ENCODE measurements around the gene MYO5A. TPM values are rescaled to one million over a fixed set of nuclear protein-coding genes. Genes with fewer than 3 reads are reported as not detected.

Gene MYO5A
- total RNA-seq, 1 experiment from 2014 or later, result 21.8 TPM

DNA sequence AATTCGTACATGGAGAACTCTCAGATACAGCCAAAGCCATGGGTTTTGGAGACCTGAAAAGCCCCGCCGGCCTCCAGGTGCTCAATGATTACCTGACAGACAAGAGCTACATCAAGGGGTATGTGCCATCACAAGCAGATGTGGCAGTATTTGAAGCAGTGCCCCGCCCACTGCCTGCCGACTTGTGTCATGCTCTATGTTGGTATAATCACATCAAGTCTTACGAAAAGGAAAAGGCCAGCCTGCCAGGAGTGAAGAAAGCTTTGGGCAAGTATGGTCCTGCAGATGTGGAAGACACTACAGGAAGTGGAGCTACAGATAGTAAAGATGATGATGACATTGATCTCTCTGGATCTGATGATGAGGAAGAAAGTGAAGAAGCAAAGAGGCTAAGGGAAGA is 23.5 kb downstream of the MYO5A start:
- no peaks in the 10 kb centered on the region for H3K4me1 ChIP-seq (ENCODE audit: insufficient read depth, low read length)
- Mint-ChIP-seq H3K27ac (no peak overlapping the region), H3K4me1 (peaks cover 0 to 14% of the 10 kb centered on the region in 2 experiments; a peak in 1 of 4 replicates), H3K36me3 (ENCODE audit: insufficient read depth in 1 of 3, low read depth in 3 of 3) (no peaks in the 10 kb centered on the region; a peak in 1 of 7 replicates), H3K27me3 (ENCODE audit: low read depth) (no peaks in the 10 kb centered on the region), H3K4me3 (no peak overlapping the region), H3K9me3 (no peaks in the 10 kb centered on the region)
- H4K5ac ChIP-seq (ENCODE audit: insufficient read length, low read depth, low read length), result no peak overlapping the region
- H4K8ac ChIP-seq (replicated peaks; ENCODE audit: insufficient read length, low read depth, low read length), result no peak overlapping the region
- no peak overlapping the region for H2BK20ac ChIP-seq (ENCODE audit: low read depth, low read length, poor library complexity, severe bottlenecking)
- H3K79me1 ChIP-seq (ENCODE audit: insufficient read depth, low read depth, low read length, poor library complexity, severe bottlenecking), result no peaks in the 10 kb centered on the region
- no peak overlapping the region for H3K4ac ChIP-seq (ENCODE audit: low read depth, low read length)
- no peak overlapping the region for H3K14ac ChIP-seq (ENCODE audit: insufficient read depth, low read length)
- no peak overlapping the region for H2BK12ac ChIP-seq (ENCODE audit: insufficient read length, low read depth, low read length)
- no peaks in the 10 kb centered on the region; the same call in 1 of the 2 replicates for H3K79me2 ChIP-seq (ENCODE audit: insufficient read depth, low read length)
- H2AK5ac ChIP-seq (ENCODE audit: insufficient read length, low read length), result no peak overlapping the region
- H2BK5ac ChIP-seq (ENCODE audit: insufficient read length, low read length), result no peak overlapping the region
- no peak overlapping the region for H3K4me2 ChIP-seq (ENCODE audit: insufficient read depth, insufficient read length, low read length)
- no peaks in the 10 kb centered on the region for H3K27me3 ChIP-seq (ENCODE audit: insufficient read depth, low read length)
- H3K23ac ChIP-seq (ENCODE audit: insufficient read length, low read depth, low read length), result no peak overlapping the region
- H3K9ac ChIP-seq (ENCODE audit: extremely low read depth, insufficient read length, low read length), result no peak overlapping the region
- H3T11ph ChIP-seq (ENCODE audit: low read length), result no peak overlapping the region
- no peak overlapping the region for H2BK15ac ChIP-seq (ENCODE audit: low read depth, low read length)
- no peaks in the 10 kb centered on the region for H3K23me2 ChIP-seq (ENCODE audit: insufficient read length, low read depth, low read length, poor library complexity, severe bottlenecking)
- no peak for DNase-seq
- H2AFZ ChIP-seq (ENCODE audit: low read length), result no peak overlapping the region
- TF ChIP-seq, protein P1, sequence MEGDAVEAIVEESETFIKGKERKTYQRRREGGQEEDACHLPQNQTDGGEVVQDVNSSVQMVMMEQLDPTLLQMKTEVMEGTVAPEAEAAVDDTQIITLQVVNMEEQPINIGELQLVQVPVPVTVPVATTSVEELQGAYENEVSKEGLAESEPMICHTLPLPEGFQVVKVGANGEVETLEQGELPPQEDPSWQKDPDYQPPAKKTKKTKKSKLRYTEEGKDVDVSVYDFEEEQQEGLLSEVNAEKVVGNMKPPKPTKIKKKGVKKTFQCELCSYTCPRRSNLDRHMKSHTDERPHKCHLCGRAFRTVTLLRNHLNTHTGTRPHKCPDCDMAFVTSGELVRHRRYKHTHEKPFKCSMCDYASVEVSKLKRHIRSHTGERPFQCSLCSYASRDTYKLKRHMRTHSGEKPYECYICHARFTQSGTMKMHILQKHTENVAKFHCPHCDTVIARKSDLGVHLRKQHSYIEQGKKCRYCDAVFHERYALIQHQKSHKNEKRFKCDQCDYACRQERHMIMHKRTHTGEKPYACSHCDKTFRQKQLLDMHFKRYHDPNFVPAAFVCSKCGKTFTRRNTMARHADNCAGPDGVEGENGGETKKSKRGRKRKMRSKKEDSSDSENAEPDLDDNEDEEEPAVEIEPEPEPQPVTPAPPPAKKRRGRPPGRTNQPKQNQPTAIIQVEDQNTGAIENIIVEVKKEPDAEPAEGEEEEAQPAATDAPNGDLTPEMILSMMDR (conservative IDR thresholded peaks at IDR 0.05), result no peak
- no peak overlapping the region for H2BK120ac ChIP-seq (ENCODE audit: low read depth, low read length, poor library complexity, severe bottlenecking)
- WGBS (ENCODE audit: extremely low coverage, insufficient read length, low lambda C conversion rate), result no CpG with 5 or more reads among the region's 6 CpGs
- no peaks in the 10 kb centered on the region for H3K9me3 ChIP-seq (ENCODE audit: control insufficient read depth, low read depth, low read length)
- H4K20me1 ChIP-seq (ENCODE audit: control insufficient read depth, insufficient read depth, insufficient read length), result no peaks in the 10 kb centered on the region
- H3K18ac ChIP-seq (ENCODE audit: insufficient read length, low read depth, low read length), result no peak overlapping the region
- no peak overlapping the region for H3K56ac ChIP-seq (ENCODE audit: insufficient read length, low read depth, low read length)
- no peak overlapping the region for H3K27ac ChIP-seq (ENCODE audit: insufficient read length, low read depth, low read length)
- no peak overlapping the region for H4K91ac ChIP-seq (ENCODE audit: insufficient read length, low read depth, low read length)
